IMR-90 (cell line): ENCODE results near the gene MEIS1.

Experiments used
- MAFK ChIP-seq: IDR thresholded peaks from 2 replicates; pipeline ENCODE4 v1.6.1; 2012; ENCODE audit warnings: low read depth, low read length, improper control_type of control experiment
- NFE2L2 ChIP-seq: fragments of 150-350 bp; IDR thresholded peaks from 2 replicates; pipeline ENCODE4 v1.6.1; 2016; ENCODE audit warnings: low read depth, mild to moderate bottlenecking, low read length
- POLR2A ChIP-seq: IDR thresholded peaks from 2 replicates; pipeline ENCODE4 v1.6.1; 2012; ENCODE audit warnings: mild to moderate bottlenecking, low read depth, low read length
- TF ChIP-seq, protein P1 (sequence below): conservative IDR thresholded peaks from 2 replicates; pipeline ENCODE4 v1.5.1; 2012; ENCODE audit warnings: mild to moderate bottlenecking, low read depth, low read length, improper control_type of control experiment

DNA sequence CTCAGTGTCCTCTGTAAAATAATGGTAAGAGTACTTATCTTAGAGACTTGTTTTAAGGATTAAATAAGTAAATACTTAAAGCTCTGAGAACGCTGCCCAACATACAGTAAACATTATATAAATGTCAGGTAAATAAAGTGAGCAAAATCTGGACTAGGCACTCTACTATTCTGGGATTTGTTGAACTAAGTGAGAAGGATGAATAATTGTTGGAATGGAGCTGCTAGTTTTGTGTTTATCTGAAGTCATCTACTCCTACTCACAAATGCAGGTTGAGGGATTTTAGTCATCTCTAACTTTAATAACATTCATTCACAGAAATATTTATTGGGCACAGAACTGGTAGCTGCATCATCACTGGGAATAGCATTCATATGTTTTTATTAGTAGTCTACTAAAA lies 103.4 kb downstream of the MEIS1 start:
- TF ChIP-seq, protein P1, sequence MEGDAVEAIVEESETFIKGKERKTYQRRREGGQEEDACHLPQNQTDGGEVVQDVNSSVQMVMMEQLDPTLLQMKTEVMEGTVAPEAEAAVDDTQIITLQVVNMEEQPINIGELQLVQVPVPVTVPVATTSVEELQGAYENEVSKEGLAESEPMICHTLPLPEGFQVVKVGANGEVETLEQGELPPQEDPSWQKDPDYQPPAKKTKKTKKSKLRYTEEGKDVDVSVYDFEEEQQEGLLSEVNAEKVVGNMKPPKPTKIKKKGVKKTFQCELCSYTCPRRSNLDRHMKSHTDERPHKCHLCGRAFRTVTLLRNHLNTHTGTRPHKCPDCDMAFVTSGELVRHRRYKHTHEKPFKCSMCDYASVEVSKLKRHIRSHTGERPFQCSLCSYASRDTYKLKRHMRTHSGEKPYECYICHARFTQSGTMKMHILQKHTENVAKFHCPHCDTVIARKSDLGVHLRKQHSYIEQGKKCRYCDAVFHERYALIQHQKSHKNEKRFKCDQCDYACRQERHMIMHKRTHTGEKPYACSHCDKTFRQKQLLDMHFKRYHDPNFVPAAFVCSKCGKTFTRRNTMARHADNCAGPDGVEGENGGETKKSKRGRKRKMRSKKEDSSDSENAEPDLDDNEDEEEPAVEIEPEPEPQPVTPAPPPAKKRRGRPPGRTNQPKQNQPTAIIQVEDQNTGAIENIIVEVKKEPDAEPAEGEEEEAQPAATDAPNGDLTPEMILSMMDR, result no peak
- TF ChIP-seq NFE2L2, result no peak
- TF ChIP-seq MAFK, result no peak
- no peak for TF ChIP-seq POLR2A
